Loucy (cell line): ENCODE results near the gene LOXL4.

Source experiments
- H2AFZ ChIP-seq: fragments of 200-600 bp; sonication (generic); 2 replicates; pipeline ENCODE4 v1.6.0; 2016; ENCODE audit warnings: antibody characterized with exemption, mild to moderate bottlenecking, low read length, moderate library complexity
- H3F3A ChIP-seq: fragments of 200-600 bp; 2 replicates; pipeline ENCODE4 v1.6.0; 2016; ENCODE audit warnings: antibody characterized with exemption, low read depth, mild to moderate bottlenecking
- H3K27me3 ChIP-seq: fragments of 200-600 bp; sonication (generic); 2 replicates; pipeline ENCODE4 v1.6.1; 2014; ENCODE audit warnings: low read length, mild to moderate bottlenecking; ENCODE audit not compliant: insufficient read depth, poor library complexity, severe bottlenecking
- H3K36me3 ChIP-seq: fragments of 200-600 bp; sonication (generic); 2 replicates; pipeline ENCODE4 v1.6.1; 2016; ENCODE audit warnings: low read length; ENCODE audit not compliant: insufficient read depth
- H3K4me1 ChIP-seq: fragments of 200-600 bp; sonication (generic); 2 replicates; pipeline ENCODE4 v1.5.1; 2014; ENCODE audit warnings: low read length, mild to moderate bottlenecking; ENCODE audit not compliant: insufficient read depth, poor library complexity, severe bottlenecking
- H3K4me2 ChIP-seq: fragments of 200-600 bp; sonication (generic); 2 replicates; pipeline ENCODE4 v1.6.0; 2014; ENCODE audit warnings: antibody characterized with exemption, low read length, low read depth, mild to moderate bottlenecking; ENCODE audit not compliant: poor library complexity, severe bottlenecking
- H3K4me3 ChIP-seq: fragments of 200-600 bp; sonication (generic); 2 replicates; pipeline ENCODE4 v1.5.1; 2014; ENCODE audit warnings: low read length, mild to moderate bottlenecking, mixed read lengths; ENCODE audit not compliant: poor library complexity, severe bottlenecking
- H3K79me2 ChIP-seq: fragments of 200-600 bp; sonication (generic); 2 replicates; pipeline ENCODE4 v1.6.1; 2014; ENCODE audit warnings: low read length; ENCODE audit not compliant: insufficient read depth
- H3K9ac ChIP-seq: fragments of 200-600 bp; sonication (generic); 2 replicates; pipeline ENCODE4 v1.6.0; 2014; ENCODE audit warnings: mild to moderate bottlenecking, low read depth, low read length, moderate library complexity; ENCODE audit not compliant: poor library complexity, severe bottlenecking
- H3K9me2 ChIP-seq: fragments of 200-600 bp; sonication (generic); replicated peaks from 2 replicates; pipeline ENCODE4 v1.6.1; 2016; ENCODE audit warnings: low read depth, low read length, mixed read lengths
- H3K9me3 ChIP-seq: fragments of 200-600 bp; sonication (generic); 2 replicates; pipeline ENCODE4 v1.6.1; 2014; ENCODE audit warnings: mild to moderate bottlenecking, antibody characterized with exemption, low read length, low read depth; ENCODE audit not compliant: insufficient read depth
- H4K20me1 ChIP-seq: fragments of 200-600 bp; sonication (generic); 2 replicates; pipeline ENCODE4 v1.6.0; 2014; ENCODE audit warnings: antibody characterized with exemption, low read length, mild to moderate bottlenecking; ENCODE audit not compliant: insufficient read depth, poor library complexity, severe bottlenecking
- CTCF ChIP-seq: fragments of 200-600 bp; sonication (generic); conservative IDR thresholded peaks from 2 replicates; pipeline ENCODE4 v1.5.1; 2014; ENCODE audit warnings: mild to moderate bottlenecking, antibody characterized with exemption, low read length
- EZH2phosphoT487 ChIP-seq: fragments of 200-600 bp; IDR thresholded peaks from 2 replicates; pipeline ENCODE4 v1.6.1; 2018; ENCODE audit warnings: antibody characterized with exemption, mild to moderate bottlenecking, moderate library complexity, borderline replicate concordance

LOXL4 gene

GRCh38 chr10:98213740-98214139 is 54.3 kb downstream of the LOXL4 start:
- Histone ChIP-seq H4K20me1 (no peaks in the 10 kb centered on the region), H3K79me2 (peaks cover 19% of the 10 kb centered on the region; the same call in 1 of the 2 replicates), H3K27me3 (no peaks in the 10 kb centered on the region), H3K9me2 (no peaks in the 10 kb centered on the region), H3K36me3 (peaks cover 22% of the 10 kb centered on the region), H3K4me1 (no peaks in the 10 kb centered on the region), H3K9ac (no peak overlapping the region), H3K9me3 (0 out of 2 replicates have a peak, but pooled peaks cover 3% of the 10 kb centered on the region), H3K4me2 (no peak overlapping the region), H3K4me3 (no peak overlapping the region), H3F3A (no peaks in the 10 kb centered on the region), H2AFZ (no peak overlapping the region)
- TF ChIP-seq EZH2phosphoT487, result no peak
- no peak for TF ChIP-seq CTCF

GRCh38 chr10:98212196-98212595 is 55.8 kb downstream of the LOXL4 start:
- Histone ChIP-seq H3K79me2 (peaks cover 13% of the 10 kb centered on the region; the same call in 1 of the 2 replicates), H3K9ac (no peak overlapping the region), H3F3A (no peaks in the 10 kb centered on the region), H3K36me3 (peaks cover 31% of the 10 kb centered on the region), H3K27me3 (no peaks in the 10 kb centered on the region), H3K9me3 (0 out of 2 replicates have a peak, but pooled peaks cover 3% of the 10 kb centered on the region), H3K9me2 (no peaks in the 10 kb centered on the region), H3K4me3 (no peak overlapping the region), H3K4me1 (no peaks in the 10 kb centered on the region), H4K20me1 (no peaks in the 10 kb centered on the region), H3K4me2 (no peak overlapping the region), H2AFZ (no peak overlapping the region)
- TF ChIP-seq CTCF, result no peak
- no peak for TF ChIP-seq EZH2phosphoT487

DNA sequence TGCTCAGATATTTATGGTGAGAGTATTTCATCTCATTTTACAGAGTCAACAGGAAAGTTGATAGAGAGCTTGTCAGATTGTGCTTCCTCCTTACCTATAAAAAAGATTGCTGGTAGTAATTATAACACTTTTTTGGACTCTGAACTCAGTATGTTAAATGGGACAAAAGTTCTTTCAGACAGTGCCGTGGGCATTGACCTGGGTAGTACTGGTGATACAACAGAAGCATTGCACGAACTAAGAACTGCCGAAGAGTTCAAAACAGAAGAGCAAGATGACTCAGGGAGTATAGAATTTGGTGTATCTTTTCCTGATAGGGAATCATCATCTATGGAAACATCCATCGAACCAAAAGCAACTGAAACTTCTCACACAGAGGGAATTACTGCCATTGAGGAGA is 58.6 kb downstream of the LOXL4 start:
- H3K9ac ChIP-seq, result no peak overlapping the region
- H3K79me2 ChIP-seq, result peaks cover 6% of the 10 kb centered on the region
- no peaks in the 10 kb centered on the region for H4K20me1 ChIP-seq
- no peak overlapping the region for H2AFZ ChIP-seq
- no peak overlapping the region for H3K4me2 ChIP-seq
- H3K9me3 ChIP-seq, result no peaks in the 10 kb centered on the region
- no peaks in the 10 kb centered on the region for H3F3A ChIP-seq
- H3K27me3 ChIP-seq, result no peaks in the 10 kb centered on the region
- H3K9me2 ChIP-seq, result no peaks in the 10 kb centered on the region
- TF ChIP-seq EZH2phosphoT487 (no peak), CTCF (no peak)
- peaks cover 28% of the 10 kb centered on the region; the same call in 1 of the 2 replicates for H3K36me3 ChIP-seq
- H3K4me3 ChIP-seq, result no peak overlapping the region
- no peaks in the 10 kb centered on the region for H3K4me1 ChIP-seq
